ENCODE results near the gene DCAF11. TPM values are rescaled to one million over a fixed set of nuclear protein-coding genes. Genes with fewer than 3 reads are reported as not detected.
A peak's percentile ranks its signal among the peaks of the same experiment; 100 is the strongest.

DCAF11 gene
- total and polyA plus RNA-seq, 2 of the 13 experiments (the other 11 are each of a cell fraction or from before 2014, with no cell fraction given), result 150 to 257 TPM

DNA sequence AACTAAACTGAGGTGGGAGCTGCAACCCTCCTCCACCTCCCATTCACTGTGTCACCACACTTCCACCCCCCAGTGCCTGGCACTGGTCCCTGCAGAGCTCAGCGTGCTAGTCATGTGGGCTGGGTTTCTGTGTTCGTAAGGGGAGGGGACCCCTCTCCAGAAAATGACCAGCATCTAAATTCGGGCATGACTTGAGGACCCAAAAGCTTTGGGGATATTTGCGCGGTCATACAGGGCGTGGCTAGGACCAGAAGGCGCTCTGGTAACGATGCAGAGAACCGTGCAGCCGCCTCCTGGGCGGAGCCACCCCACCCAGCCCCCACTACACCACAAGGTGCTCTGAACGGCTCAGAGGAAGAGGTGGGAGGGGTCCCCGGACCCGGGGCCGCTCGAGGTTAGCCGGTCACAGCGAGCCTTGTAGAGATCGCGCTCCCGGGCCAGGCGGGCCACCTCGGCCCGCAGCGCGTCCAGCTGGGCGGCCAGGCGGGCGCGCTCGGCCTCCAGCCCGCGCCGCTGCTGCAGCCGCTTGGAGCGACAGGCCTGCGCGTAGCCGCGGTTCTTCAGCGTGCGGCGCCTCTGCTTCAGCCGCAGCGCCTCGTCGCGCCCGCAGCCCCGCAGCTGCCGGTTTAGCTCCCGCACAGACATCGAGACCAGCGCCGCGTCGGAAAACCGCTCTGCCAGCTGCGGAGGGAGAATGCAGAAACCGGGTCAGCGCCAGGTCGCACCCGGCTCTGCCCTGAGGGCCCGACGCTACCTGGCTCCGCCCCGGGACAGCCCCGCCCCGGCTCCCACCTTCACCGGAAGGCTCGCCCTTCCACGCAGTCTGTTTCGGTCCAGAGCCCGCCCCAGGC is 33.5 kb upstream of the DCAF11 start (continued):
- TF ChIP-seq FOXA3 (CRISPR knock-in tag; IDR thresholded peaks at IDR 0.05), result peak; percentile 34; the same call in 1 of the 2 replicates
- TF ChIP-seq ZNF782 (CRISPR knock-in tag; IDR thresholded peaks at IDR 0.05; ENCODE audit: borderline replicate concordance), result no peak
- TF ChIP-seq ZNF354B (CRISPR knock-in tag; IDR thresholded peaks at IDR 0.05), result peak; percentile 42; the same call in 1 of the 2 replicates
- no peak for TF ChIP-seq ZNF816 (CRISPR knock-in tag; IDR thresholded peaks at IDR 0.05; ENCODE audit: borderline replicate concordance)
- TF ChIP-seq ZNF264 (CRISPR knock-in tag; IDR thresholded peaks at IDR 0.05), result peak; percentile 53; the same call in 1 of the 2 replicates
- TF ChIP-seq XBP1 (CRISPR knock-in tag; IDR thresholded peaks at IDR 0.05), result no peak
- TF ChIP-seq, protein P1, sequence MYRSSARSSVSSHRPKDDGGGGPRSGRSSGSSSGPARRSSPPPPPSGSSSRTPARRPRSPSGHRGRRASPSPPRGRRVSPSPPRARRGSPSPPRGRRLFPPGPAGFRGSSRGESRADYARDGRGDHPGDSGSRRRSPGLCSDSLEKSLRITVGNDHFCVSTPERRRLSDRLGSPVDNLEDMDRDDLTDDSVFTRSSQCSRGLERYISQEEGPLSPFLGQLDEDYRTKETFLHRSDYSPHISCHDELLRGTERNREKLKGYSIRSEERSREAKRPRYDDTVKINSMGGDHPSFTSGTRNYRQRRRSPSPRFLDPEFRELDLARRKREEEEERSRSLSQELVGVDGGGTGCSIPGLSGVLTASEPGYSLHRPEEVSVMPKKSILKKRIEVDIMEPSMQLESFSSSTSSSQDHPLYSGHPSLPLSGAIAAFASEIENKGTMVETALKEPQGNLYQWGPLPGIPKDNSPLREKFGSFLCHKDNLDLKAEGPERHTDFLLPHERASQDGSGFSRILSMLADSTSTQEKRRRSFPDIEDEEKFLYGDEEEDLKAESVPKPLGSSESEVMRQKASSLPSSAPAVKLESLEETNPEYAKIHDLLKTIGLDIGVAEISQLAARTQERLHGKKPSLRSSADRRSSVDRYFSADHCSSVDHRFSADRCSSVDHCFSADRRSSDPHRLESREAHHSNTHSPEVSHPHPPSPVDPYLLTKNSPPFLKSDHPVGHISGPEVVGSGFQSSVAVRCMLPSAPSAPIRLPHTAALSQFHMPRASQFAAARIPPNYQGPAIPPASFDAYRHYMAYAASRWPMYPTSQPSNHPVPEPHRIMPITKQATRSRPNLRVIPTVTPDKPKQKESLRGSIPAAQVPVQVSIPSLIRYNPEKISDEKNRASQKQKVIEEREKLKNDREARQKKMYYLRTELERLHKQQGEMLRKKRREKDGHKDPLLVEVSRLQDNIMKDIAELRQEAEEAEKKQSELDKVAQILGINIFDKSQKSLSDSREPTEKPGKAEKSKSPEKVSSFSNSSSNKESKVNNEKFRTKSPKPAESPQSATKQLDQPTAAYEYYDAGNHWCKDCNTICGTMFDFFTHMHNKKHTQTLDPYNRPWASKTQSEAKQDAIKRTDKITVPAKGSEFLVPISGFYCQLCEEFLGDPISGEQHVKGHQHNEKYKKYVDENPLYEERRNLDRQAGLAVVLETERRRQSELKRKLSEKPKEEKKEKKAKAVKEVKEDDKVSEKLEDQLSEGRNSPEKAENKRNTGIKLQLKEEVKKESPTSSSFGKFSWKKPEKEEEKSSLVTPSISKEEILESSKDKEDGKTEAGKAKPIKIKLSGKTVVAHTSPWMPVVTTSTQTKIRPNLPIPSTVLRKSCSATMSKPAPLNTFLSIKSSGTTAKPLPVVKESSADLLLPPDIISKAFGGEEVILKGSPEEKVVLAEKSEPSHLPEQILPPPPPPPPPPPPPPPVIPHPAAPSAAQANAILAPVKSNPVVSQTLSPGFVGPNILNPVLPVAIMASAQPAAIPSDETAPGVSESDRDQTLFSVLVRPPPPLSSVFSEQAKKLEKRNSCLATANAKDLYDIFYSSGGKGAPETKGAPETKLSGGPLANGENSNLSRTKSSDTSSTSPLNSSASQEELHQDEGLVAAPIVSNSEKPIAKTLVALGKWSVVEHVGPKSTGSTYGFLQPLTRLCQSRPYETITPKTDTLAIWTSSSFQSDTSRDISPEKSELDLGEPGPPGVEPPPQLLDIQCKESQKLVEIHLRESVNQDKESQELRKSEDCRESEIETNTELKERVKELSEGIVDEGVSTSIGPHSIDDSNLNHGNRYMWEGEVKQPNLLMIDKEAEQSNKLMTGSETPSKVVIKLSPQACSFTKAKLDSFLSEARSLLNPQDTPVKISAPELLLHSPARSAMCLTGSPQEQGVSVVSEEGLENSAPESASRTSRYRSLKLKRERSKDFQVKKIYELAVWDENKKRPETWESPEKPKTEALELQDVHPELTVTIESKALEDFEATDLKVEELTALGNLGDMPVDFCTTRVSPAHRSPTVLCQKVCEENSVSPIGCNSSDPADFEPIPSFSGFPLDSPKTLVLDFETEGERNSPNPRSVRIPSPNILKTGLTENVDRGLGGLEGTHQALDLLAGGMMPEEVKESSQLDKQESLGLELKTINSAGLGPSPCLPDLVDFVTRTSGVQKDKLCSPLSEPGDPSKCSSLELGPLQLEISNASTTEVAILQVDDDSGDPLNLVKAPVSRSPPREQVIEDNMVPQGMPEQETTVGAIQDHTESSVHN (CRISPR knock-in tag; IDR thresholded peaks at IDR 0.05), result no peak
- TF ChIP-seq, protein P2, sequence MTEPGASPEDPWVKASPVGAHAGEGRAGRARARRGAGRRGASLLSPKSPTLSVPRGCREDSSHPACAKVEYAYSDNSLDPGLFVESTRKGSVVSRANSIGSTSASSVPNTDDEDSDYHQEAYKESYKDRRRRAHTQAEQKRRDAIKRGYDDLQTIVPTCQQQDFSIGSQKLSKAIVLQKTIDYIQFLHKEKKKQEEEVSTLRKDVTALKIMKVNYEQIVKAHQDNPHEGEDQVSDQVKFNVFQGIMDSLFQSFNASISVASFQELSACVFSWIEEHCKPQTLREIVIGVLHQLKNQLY (CRISPR knock-in tag; IDR thresholded peaks at IDR 0.05), result no peak
- TF ChIP-seq HHEX (CRISPR knock-in tag; IDR thresholded peaks at IDR 0.05), result no peak
- TF ChIP-seq NFIB (CRISPR knock-in tag; IDR thresholded peaks at IDR 0.05; ENCODE audit: borderline replicate concordance), result no peak
- peak; percentile 81; the same call in 1 of the 2 replicates for TF ChIP-seq ZNF703 (CRISPR knock-in tag; IDR thresholded peaks at IDR 0.05; ENCODE audit: borderline replicate concordance)
- no peak for TF ChIP-seq SOX5 (CRISPR knock-in tag; IDR thresholded peaks at IDR 0.05; ENCODE audit: borderline replicate concordance)
- no peak; the same call in 1 of the 2 replicates for TF ChIP-seq FOXC1 (CRISPR knock-in tag; IDR thresholded peaks at IDR 0.05; ENCODE audit: borderline replicate concordance)
- TF ChIP-seq, protein P3, sequence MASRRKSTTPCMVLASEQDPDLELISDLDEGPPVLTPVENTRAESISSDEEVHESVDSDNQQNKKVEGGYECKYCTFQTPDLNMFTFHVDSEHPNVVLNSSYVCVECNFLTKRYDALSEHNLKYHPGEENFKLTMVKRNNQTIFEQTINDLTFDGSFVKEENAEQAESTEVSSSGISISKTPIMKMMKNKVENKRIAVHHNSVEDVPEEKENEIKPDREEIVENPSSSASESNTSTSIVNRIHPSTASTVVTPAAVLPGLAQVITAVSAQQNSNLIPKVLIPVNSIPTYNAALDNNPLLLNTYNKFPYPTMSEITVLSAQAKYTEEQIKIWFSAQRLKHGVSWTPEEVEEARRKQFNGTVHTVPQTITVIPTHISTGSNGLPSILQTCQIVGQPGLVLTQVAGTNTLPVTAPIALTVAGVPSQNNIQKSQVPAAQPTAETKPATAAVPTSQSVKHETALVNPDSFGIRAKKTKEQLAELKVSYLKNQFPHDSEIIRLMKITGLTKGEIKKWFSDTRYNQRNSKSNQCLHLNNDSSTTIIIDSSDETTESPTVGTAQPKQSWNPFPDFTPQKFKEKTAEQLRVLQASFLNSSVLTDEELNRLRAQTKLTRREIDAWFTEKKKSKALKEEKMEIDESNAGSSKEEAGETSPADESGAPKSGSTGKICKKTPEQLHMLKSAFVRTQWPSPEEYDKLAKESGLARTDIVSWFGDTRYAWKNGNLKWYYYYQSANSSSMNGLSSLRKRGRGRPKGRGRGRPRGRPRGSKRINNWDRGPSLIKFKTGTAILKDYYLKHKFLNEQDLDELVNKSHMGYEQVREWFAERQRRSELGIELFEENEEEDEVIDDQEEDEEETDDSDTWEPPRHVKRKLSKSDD (CRISPR knock-in tag; IDR thresholded peaks at IDR 0.05; ENCODE audit: low read depth), result no peak
- 0 out of 2 replicates have a peak, but pooled peaks have one; percentile 71 for TF ChIP-seq PAX8 (CRISPR knock-in tag; IDR thresholded peaks at IDR 0.05; ENCODE audit: borderline replicate concordance)
- TF ChIP-seq, protein P4, sequence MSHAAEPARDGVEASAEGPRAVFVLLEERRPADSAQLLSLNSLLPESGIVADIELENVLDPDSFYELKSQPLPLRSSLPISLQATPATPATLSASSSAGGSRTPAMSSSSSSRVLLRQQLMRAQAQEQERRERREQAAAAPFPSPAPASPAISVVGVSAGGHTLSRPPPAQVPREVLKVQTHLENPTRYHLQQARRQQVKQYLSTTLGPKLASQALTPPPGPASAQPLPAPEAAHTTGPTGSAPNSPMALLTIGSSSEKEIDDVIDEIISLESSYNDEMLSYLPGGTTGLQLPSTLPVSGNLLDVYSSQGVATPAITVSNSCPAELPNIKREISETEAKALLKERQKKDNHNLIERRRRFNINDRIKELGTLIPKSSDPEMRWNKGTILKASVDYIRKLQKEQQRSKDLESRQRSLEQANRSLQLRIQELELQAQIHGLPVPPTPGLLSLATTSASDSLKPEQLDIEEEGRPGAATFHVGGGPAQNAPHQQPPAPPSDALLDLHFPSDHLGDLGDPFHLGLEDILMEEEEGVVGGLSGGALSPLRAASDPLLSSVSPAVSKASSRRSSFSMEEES (CRISPR knock-in tag; IDR thresholded peaks at IDR 0.05), result peak; percentile 10; the same call in 1 of the 2 replicates
